ENCODE results near the gene TAS2R20.
"Not testable (repeated sequence)": the region's sequence is repeated elsewhere in the genome, so short reads cannot be mapped to it uniquely, and the experiment has no call there.

The TAS2R20 gene, protein sequence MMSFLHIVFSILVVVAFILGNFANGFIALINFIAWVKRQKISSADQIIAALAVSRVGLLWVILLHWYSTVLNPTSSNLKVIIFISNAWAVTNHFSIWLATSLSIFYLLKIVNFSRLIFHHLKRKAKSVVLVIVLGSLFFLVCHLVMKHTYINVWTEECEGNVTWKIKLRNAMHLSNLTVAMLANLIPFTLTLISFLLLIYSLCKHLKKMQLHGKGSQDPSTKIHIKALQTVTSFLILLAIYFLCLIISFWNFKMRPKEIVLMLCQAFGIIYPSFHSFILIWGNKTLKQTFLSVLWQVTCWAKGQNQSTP

DNA sequence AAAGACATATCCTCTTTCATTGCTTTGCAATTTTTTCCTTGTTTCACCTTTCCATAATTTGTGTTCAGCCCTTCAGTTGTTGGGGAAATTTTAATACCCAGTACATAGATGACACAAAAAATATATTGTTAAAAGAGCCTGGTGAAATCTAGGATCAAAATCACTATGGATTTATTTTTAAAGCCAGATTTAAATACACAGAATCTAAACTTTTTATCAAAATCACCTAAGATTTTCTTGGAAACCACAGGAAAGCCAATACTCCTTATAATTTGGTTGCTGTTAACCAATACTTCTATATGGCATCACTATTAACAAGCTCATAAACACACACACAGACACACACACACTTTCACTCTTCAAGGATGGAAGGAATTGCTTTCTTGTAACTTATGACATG lies at the start of gene TAS2R20:
TAS2R20 (minus strand) TSS at position 101 of the 400 bp plus-strand sequence. CDS start 429 bp downstream, outside the sequence.
- no peak for DNase-seq (ENCODE audit: low read depth in 2 of 3, low spot score in 2 of 3)

DNA sequence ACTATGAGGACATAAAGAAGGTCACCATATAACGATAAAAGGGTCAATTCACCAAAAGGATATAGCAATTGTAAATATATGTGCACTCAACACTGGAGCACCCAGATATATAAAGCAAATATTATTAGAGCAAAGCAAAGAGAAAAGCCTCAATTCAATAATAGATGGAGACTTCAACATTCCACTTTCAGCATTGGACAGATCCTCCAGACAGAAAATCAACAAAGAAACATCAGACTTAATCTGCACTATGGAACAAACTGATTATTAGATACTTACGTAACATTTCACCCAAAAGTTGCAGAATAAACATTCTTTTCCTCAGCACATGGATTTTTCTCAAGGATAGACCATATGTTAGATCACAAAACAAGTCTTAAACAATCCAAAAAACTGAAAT lies 43.3 kb upstream of the TAS2R20 start:
- DNase-seq (ENCODE audit: low read depth in 2 of 3, low spot score in 2 of 3), result not testable (repeated sequence)

DNA sequence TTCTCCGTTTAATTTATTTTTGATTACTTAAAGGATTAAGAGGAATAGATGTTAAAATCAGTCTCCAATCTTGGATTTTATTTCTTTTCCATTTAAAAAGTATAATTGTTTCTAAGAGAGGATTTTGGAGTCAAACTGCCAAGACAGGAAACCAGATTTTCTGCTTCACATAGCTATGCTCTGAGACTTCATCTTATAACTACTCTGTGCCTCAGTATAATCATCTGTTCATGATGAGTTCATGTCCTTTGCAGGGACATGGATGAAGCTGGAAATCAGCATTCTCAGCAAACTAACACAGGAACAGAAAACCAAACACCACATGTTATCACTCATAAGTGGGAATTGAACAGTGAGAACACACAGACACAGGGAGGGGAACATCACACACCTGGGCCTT lies 42.1 kb upstream of the TAS2R20 start:
- DNase-seq (ENCODE audit: low read depth in 2 of 3, low spot score in 2 of 3), result no peak

DNA sequence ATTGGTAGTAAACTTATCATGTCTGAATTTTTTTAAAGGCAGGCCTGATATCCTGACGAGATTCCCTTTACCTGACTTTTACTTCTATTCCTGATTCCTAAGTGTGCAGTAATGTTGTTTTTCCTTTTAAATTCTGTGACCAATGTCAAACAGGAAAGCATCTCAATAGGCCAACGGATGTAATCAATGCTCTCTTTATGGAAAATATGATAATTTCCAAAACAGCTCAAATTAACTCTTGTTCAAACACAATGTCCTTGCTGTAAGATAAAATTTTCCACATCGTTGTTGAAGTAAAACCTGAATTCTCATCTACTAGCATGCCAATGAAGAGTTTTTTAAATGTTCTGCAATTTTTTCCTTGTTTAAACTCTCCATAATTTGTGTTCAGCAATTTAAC lies 41.1 kb upstream of the TAS2R20 start:
- DNase-seq (ENCODE audit: low read depth in 2 of 3, low spot score in 2 of 3), result no peak

DNA sequence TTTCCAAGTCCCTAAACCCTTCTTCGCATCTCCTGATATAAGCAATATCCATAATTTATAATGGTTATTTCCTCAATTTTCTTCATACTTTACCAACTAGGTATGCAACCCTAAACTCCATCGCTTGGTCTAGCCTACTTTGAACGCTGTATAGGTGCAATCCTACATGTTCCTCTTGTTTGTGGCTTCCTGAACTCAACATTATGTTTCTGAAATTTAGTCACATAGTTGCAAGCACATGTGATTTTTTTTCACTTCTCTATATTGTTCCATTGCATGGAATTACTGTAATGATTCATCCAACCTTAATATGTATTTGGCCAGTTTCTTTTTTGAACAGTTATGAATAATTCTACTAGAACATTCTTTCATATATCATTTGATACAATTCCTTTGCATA lies 35.9 kb upstream of the TAS2R20 start:
- DNase-seq (ENCODE audit: low read depth in 2 of 3, low spot score in 2 of 3), result not testable (repeated sequence)

DNA sequence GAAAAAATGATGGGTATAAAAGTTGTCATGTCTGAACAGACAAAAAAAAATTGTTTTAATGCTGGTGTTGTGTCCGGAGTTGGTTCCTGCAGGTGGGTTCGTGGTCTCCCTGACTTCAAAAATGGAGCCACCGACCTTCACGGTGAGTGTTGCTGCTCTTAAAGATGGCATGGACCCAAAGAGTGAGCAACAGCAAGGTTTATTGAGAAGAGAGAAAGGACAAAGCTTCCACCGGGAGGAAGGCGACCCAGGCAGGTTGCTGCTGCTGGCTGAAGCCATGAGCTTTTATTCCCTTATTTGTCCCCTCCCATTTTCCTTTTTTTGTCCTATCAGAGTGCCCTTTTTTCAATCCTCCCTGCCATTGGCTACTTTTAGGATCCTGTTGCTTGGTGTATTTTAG lies 33.2 kb upstream of the TAS2R20 start, which contains the start of gene TAS2R31:
TAS2R31 (minus strand) TSS at position 101 of the 400 bp plus-strand sequence; CDS start at position 29, 72 bp downstream.
- DNase-seq (ENCODE audit: low read depth in 2 of 3, low spot score in 2 of 3), result no peak

DNA sequence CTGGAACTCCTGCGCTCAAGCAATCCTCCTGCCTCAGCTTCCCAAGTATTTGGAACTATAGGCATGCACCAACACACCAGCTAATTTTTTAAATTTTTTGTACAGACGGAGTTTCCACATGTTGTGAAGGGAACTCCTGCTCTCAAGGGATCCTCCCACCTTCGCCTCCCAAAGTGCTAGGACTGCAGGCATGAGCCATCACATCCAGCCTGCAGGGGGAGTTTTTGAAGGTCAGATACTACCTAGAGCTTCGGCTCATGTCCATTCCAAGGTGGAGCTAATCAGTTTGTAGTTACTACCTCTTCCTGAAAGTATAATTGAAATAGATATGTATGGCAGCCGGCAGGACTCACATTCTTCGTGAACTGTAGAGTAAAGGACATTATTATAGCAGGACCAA lies 28.0 kb upstream of the TAS2R20 start:
- DNase-seq (ENCODE audit: low read depth in 2 of 3, low spot score in 2 of 3), result no peak

DNA sequence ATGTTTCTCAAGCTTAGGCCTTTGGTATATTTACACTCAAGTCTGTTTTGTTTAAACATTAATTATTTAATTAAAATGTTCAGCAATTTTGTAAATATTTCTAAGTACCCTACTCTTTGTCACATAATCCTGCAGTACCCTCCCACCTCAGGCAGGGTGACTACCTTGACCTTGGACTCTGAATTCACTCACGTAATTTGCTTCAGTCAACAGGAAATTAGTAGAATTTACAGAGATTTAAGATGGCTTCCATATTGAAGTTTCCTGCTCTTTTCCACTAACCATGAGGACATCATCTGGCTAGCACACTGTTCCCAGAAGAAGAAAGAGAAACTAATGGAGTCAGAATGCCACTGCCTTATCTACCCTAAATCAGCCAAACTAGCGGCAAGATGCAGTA lies 25.3 kb upstream of the TAS2R20 start:
- no peak for DNase-seq (ENCODE audit: low read depth in 2 of 3, low spot score in 2 of 3)

DNA sequence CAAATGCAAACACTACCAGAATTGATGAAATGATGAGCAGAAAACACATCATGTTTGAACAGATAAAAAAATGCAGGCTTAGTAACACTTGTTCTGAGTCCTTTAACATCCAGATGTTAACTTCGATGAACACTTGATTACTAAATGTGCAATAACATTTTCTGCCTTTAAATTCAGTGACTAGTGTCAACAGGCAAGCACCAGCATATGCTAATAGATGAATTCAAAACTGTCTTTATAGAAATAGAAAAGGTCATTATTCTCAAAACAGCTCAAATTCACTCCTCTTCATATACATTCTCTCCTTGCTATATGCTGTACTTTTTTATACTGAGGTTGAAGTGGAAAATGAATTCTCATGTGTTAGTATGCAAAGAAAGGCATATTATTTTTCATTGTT lies 24.4 kb upstream of the TAS2R20 start, which contains the start of gene TAS2R19:
TAS2R19 (minus strand) TSS at position 101 of the 400 bp plus-strand sequence; CDS start at position 52, 49 bp downstream.
- DNase-seq (ENCODE audit: low read depth in 2 of 3, low spot score in 2 of 3), result no peak

DNA sequence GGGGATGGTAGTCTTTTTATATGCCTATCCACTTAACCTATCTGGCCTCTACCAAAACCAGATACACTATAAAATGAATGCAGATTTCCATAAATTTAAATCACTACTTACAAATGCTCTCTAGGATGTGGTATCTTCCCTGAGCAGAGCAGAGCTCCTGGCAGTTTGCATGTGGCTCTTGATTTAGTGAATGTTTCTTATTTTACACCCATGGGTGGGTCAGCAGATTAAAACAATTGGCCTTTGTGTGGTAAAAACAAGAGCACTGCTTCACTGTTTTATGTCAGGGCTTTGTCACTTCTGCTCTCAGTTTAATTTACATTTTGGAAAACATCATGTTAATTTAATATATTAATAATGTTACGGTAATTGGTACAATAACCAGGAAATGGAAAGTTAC lies 18.8 kb upstream of the TAS2R20 start:
- DNase-seq (ENCODE audit: low read depth in 2 of 3, low spot score in 2 of 3), result no peak

DNA sequence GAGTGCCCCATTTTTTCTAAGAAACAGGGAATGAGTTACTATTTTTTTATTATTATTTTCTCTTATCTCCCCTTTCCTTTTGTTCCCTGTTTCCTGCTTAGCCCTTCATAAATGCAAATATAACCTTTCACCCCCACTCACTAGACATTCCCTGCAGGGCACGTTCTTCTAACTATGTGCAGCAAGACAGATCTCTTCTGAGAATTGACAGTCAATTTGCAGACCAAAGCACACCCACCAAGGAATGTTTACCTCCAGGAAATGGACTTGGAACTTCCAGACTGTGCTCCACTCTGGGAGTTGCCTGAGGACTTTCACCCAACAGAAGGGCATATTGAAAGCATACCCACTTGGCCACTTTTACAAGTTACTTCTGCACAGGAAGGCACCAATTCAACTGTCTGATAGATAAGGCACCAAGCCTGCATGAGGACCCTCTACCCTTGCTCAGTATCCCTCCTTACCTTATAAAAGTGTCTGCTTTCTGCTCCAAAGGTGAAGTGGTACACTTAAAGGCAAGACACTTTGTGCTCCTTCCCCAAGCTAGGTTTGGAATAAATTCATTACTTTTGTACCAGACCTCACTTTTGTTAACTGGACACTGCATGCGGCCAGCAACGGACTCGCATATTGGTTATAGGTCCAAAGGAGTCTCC lies 17.8 kb upstream of the TAS2R20 start:
- DNase-seq (ENCODE audit: low read depth in 2 of 3, low spot score in 2 of 3), result no peak

DNA sequence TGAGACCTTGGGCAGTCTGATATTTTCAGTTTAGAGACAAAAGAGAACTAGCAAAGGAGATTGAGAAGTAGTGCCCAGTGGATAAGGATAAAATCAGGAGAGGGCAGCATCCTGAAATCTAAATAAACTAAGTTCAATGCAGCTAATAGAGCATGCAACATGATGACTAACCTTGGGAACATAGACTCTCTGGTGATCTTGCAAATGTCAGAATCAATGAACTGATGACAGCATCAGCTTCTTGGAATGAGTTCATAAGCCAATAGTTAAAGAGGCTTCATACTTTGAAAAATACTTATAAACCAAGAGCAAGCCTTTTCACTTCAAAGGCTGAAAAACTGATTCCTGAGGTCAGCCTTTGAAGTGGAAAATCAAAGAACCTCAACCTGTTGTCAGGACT lies 16.1 kb upstream of the TAS2R20 start:
- DNase-seq (ENCODE audit: low read depth in 2 of 3, low spot score in 2 of 3), result no peak

DNA sequence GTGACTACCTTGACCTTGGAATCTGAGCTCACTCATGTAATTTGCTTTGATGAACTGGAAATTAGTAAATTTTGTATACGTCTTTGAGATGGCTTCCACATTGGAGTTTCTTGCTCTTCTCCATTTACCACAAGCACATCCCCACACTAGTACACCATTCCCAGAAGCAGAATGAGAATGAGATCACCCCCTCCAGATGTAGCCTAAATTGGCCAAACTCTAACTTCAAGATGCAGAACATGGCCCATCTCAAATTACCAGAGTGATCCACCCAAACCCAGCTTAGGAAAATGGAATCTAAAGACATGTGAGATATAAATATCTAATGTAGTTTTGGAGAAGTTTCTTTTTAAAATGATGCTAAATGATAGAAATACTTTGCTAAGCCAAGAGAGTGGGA lies 9.5 kb upstream of the TAS2R20 start:
- no peak for DNase-seq (ENCODE audit: low read depth in 2 of 3, low spot score in 2 of 3)

DNA sequence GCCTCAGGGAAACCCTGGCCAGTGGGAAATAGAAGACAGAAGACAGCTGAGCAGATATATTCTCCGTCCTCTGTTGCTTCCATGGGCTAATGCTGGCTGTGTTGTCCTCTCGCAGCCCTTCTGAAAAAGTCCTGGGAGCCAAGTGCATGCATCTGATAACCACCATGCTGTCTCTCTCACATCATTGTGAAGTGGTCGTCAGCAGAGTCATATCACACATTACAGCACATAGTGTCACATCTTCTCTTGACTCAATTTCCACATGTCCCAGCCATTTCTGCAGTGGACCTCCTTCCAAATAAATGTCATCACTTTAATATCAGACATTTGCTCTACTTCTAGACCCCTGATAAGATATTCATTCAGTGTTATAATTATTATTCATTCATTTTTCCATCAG lies 3.8 kb downstream of the TAS2R20 start:
- DNase-seq (ENCODE audit: low read depth in 2 of 3, low spot score in 2 of 3), result no peak

DNA sequence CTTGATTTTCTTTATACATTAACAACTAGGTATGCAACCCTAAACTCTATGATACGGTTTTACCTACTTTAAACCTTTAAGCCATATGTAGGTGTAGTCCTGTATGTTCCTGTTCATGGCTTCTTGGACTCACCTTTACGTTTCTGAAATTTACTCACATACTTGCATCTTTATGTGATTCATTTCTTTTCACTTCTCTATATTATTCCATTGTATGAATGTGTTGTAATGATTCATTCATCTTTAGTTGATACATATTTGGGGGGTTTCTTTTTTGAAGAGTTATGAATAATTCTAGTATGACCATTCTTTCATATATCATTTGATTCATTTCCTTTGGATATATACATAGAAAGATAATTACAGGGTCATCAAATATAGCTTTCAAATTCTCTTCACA lies 9.0 kb downstream of the TAS2R20 start:
- no peak for DNase-seq (ENCODE audit: low read depth in 2 of 3, low spot score in 2 of 3)

DNA sequence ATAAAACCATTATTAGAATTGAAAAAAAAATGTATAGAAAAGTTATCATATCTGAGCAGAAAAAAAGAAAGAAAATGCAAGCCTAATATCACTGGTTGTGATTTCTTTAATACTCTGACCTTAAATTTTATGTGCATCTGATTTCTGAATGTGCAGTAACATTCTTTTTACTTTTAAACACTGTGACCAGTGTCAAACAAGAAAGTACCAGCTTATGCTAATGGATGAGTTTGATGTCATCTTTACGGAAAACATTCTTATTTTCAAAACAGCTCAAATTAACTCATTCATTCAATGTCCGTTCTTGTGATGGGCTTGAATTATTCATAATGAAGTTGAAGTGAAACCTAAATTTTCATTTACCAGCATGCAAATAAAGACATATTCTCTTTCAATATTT lies 11.3 kb downstream of the TAS2R20 start, which contains the start of gene TAS2R50:
TAS2R50 (minus strand) TSS at position 101 of the 400 bp plus-strand sequence; CDS start at position 49, 52 bp downstream.
- no peak for DNase-seq (ENCODE audit: low read depth in 2 of 3, low spot score in 2 of 3)

DNA sequence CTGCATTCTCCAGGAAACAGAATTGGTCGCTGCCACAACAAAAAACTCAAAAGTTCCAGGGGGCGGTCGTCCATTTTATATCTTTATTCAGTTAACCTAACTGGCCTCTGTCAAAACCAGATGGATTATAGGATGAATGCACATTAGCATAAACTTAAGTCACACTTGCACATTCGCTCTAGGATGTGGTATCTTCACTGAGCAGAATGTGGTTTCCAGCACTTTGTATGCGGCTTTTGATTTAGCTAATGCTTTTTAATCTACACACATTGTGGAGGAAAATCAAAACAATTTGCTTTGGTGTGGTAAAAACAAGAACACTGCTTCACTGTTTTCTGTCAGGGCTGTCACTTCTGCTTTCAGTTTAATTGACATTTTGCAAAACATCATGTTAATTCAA lies 15.9 kb downstream of the TAS2R20 start:
- no peak for DNase-seq (ENCODE audit: low read depth in 2 of 3, low spot score in 2 of 3)

DNA sequence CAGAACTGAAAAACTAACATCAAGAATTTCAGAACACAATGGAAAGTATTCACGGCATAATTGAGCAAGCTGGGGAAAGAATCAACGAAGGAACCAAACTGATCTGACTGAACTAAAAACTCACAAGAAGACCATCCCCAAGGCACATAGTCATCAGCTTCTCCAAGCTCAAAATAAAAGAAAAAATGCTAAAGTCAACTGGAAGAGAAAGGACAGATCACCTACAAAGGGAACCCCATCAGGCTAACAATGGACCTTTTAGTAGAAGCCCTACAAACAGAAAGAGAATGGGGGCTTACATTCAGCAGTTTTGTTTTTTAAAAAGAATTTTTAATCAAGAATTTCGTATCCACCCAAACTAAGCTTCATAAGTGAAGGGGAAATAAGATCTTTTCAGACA lies 23.1 kb downstream of the TAS2R20 start:
- DNase-seq (ENCODE audit: low read depth in 2 of 3, low spot score in 2 of 3), result no peak

DNA sequence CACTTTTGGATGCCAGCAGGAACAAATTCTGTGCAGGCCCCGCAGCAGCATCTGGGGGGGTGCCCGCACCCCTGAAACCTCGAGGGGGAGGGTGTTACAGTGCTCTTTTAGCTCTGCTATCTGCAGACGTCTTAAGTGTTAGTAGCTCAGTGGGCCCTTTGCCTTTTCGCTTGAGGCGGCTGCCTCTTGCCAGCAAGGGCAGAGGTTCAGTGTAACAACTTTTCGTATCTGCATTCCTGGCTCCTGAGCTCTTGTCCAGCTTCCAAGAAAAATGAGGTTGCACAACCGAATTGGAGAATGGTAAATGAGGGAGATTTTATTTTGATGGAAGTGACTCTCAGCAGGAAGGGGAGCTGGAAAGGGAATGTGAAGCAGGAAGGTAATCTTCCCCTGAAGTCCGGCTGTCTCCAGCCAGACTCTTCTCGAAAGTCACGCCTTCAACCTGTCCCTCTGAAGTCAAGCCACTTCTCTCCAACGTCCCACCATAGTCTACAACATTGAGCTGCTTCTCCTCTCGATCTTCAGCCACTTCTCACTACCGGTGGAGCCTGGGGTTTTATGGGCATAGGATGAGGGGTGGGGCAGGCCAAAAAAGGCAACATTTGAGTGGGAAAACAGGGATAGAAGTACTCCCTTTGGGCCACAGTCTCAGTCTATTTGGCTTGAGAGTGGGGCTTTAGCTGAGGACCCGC lies 29.2 kb downstream of the TAS2R20 start:
- no peak for DNase-seq (ENCODE audit: low read depth in 2 of 3, low spot score in 2 of 3)

DNA sequence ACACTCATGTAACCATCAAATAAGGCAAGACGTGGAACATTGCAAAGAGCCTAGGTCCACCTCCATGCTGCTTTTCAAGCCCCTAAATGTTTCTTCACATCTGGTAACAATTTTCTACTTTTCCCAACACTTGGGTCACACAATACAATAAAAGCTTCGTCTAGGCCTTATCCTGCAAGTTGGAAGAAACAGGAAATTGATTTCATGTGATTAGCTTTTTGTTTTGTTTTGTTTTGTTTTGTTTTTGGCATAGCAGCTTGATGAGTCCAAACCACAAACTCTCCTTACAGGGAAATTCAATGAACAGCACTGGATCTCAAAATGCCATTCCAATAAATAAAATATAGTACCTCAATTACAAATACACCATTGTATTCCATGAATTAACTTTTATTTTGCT lies 30.7 kb downstream of the TAS2R20 start:
- no peak for DNase-seq (ENCODE audit: low read depth in 2 of 3, low spot score in 2 of 3)

DNA sequence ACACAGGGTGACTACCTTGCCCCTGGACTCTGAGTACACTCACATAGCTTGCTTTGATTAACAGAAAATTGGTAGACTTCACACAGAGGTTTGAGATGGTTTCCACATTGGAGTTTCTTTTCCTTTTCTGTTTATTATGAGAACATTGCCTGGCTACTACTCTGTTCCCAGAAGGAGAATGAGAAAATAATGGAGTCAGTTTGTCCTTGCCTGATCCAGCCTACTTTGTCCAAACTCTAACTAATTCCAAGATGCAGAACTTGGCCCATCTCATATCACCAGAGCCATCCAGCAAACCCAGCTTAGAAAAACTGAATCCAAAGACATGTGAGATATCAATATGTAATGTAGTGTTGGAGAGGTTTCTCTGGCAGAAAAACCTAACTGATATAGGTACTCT lies 31.8 kb downstream of the TAS2R20 start:
- DNase-seq (ENCODE audit: low read depth in 2 of 3, low spot score in 2 of 3), result no peak

DNA sequence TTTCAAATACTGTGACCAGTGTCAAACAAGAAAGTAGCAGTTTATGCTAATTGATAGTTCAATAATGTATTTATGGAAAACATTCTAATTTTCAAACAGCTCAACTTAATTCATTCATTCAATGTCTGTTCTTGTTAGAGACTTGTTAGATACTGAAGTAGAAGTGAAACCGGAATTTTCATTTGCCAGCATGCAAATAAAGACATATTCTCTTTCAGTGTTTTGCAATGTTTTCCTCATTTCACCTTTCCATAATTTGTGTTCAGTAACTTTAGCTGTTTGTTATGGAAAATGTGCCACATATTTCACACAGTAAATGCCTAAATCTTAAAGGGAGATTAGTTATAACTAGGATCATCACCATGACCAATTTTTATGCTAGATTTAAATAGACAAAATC lies 32.6 kb downstream of the TAS2R20 start:
- DNase-seq (ENCODE audit: low read depth in 2 of 3, low spot score in 2 of 3), result no peak
